Adrenal gland (tissue), 5 donors: ENCODE results near the gene HDAC4.

ENCODE experiments used
- POLR2A ChIP-seq, 2 donors: fragments of 450-650 bp; IDR thresholded peaks; one replicate each; pipeline ENCODE4 v1.6.1; 2017; ENCODE audit warnings: antibody characterized with exemption in 2 of 2, mild to moderate bottlenecking in 2 of 2, moderate library complexity in 1 of 2
- TF ChIP-seq, protein P1 (sequence below), 6 experiments: fragments of 450-650 bp in 4 of 6; fragments of 200-600 bp in 2 of 6; sonication (generic) in 1 of 6; IDR thresholded peaks; 1 replicate in 5 of 6; 2 replicates in 1 of 6; pipeline versions ENCODE4 v1.5.1 to v1.8.0; 2016 to 2021; ENCODE audit warnings: antibody characterized with exemption in 6 of 6, mild to moderate bottlenecking in 2 of 6, moderate library complexity in 1 of 6
- donor health status: DM: no; HTN: no; CAD: no.

DNA sequence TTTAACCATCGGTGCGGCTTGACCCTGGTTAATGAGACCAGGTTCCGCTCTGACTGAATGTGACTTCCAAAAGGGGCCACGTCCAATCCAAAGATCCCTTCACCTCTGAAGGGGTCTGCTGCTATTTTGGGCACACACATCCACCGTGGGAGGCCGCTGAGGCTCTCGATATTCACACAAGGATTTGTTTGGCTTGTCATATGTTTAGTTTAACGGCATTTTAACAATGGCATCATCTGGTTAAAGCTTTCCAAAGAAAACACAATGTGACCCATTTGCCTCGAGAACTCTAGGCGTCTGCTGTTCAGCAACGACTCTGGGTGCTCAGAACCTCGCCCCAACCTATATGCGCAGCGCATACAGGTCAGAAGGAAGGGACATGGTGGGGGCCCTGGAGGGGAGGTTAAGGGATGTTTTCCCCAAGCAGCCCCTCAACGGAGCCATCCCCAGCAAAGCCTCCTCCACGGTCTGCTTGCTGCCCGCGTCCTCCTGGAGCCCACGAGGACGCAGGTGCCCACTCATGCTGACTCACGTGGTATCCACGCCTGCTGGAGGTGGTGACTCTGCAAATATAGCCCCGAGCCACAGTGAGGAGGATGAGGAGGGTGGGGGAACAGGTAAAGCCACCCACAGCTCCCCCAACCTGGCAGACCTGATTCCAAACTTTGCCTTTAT is 260.3 kb downstream of the HDAC4 start:
- TF ChIP-seq, protein P1, sequence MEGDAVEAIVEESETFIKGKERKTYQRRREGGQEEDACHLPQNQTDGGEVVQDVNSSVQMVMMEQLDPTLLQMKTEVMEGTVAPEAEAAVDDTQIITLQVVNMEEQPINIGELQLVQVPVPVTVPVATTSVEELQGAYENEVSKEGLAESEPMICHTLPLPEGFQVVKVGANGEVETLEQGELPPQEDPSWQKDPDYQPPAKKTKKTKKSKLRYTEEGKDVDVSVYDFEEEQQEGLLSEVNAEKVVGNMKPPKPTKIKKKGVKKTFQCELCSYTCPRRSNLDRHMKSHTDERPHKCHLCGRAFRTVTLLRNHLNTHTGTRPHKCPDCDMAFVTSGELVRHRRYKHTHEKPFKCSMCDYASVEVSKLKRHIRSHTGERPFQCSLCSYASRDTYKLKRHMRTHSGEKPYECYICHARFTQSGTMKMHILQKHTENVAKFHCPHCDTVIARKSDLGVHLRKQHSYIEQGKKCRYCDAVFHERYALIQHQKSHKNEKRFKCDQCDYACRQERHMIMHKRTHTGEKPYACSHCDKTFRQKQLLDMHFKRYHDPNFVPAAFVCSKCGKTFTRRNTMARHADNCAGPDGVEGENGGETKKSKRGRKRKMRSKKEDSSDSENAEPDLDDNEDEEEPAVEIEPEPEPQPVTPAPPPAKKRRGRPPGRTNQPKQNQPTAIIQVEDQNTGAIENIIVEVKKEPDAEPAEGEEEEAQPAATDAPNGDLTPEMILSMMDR (IDR thresholded peaks at IDR 0.05), result no peak
- TF ChIP-seq POLR2A (IDR thresholded peaks at IDR 0.05), result no peak
